HCT116 (cell line): Measurements from ENCODE around the gene TRAF3IP1.

ENCODE experiments used
- FOSL1 ChIP-seq: IDR thresholded peaks from 2 replicates; pipeline ENCODE4 v1.6.1; 2012; ENCODE audit warnings: low read depth
- MAX ChIP-seq: IDR thresholded peaks from 2 replicates; pipeline ENCODE4 v1.6.1; 2012
- ZNF274 ChIP-seq: fragments of 200-500 bp; sonication (Bioruptor generic); IDR thresholded peaks from 2 replicates; pipeline ENCODE4 v1.6.1; 2014; ENCODE audit warnings: mild to moderate bottlenecking, low read depth, low read length, inconsistent platforms

GRCh38 chr2:238450440-238450861 is 130.1 kb downstream of the TRAF3IP1 start:
- TF ChIP-seq ZNF274 = no peak
- TF ChIP-seq FOSL1 = no peak
- TF ChIP-seq MAX = no peak
